Amygdala (tissue), 56 donors: ENCODE measurements around the gene NXT1.

Source experiments
- DNase-seq, 56 donors: peaks; one replicate each; lab custom pipeline; 2025; lab: John Stamatoyannopoulos, UW

NXT1 gene

DNA sequence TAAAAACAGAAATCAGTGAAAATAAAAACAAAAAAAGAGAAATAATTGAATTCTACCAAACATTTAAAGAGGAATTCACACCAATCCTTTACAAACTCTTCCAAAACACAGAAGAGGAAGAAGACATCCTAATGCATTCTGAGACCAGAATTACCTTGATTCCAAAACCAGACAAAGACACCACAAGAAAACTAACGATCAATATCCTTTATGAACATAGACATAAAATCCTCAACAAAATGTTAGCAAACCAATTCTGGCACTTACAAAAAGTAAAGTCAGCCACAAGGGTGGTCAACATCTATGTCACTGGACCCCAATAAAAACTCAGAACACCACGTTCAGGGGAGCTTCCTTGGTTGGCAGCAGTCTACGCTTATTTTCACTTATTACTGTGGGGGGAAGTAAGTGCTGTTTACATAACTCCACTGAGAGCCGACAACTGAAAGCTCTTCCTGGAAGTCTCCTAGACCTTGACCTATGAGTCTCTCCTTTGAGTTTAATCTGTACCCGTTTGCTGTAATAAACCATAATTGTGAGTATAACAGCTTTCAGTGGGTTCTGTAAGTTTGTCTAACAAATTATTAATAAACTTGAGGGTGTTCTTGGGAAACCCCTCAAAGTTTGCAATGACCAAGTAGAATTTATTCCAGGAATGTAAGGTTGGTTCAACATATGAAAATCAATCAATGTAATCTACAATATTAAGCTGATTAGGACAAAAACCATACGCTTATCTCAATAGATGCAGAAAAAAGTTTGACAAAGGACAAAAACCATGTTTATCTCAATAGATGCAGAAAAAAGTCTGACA, 35.9 kb downstream of the NXT1 start:
- DNase-seq = no peak

DNA sequence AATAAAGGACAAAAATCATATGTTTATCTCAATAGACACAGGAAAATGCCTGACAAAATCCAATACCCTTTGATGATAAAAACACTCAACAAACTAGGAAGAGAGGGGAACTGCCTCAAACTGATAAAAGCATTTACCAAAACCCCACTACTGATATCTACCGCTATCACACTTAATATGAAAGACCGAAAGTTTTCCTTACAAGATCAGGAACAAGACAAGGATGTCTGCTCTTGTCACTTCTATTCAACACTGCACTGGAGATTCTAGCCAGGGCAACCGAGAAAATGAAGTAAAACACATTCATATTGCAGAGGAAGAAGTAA, 36.5 kb downstream of the NXT1 start:
- DNase-seq = no peak

DNA sequence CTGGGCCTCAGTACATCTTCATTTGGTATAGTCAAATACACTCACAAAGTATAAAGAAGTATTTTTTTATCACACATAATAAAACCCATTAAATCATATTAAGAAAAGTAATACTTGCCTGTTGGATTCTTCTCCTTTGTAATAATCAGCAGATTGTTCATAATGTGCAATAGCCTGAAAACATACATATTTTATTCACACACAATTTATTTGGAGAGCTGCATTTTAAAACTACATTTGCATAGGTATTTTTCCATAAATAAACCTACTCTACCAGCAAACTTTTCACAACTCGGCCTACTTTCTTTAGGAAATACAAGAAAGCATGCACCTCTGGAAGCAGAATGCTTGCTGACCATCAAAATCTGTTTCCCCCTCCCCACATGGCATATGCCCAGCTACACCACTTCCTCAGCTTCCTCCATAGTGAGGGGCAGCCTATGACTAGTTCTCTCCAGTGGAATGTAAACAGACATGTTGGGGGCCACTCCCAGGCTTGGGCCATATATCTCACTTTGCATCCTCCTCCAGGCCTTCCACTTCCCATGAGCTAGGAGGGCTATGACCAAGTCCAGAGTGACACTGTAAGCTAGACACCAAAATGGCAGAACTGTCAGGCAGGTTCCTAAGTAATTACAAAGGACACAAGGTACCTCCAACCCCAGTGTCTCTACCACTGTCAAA, 39.6 kb downstream of the NXT1 start:
- no peak for DNase-seq

DNA sequence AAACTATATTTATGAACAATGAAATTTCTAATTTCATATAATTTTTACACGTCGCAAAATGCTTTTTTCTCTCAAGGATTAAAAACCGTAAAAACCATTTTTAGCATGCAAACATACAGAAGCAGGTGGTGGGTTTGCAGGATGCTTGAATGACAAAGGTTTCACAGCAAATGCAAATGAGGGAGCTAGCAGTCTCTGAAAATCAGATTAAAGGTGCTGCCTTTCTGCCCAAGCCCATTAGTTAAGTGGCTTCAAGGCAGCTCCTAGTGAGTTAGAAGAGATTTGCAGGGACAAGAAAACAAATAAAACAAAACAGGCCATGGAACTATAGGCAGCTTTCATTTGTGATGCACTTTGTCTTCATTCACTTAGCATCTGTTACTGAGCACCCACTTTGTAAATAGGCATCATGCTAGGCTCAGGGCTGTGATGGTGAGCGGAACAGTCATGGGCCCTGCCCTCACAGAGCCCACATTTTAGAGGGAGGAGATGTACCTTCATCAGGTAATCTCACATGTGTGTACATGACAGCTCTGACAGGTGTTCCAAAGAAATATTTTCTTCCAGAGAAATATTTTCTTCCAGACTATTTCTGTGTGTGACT, 41.2 kb downstream of the NXT1 start:
- DNase-seq = no peak

DNA sequence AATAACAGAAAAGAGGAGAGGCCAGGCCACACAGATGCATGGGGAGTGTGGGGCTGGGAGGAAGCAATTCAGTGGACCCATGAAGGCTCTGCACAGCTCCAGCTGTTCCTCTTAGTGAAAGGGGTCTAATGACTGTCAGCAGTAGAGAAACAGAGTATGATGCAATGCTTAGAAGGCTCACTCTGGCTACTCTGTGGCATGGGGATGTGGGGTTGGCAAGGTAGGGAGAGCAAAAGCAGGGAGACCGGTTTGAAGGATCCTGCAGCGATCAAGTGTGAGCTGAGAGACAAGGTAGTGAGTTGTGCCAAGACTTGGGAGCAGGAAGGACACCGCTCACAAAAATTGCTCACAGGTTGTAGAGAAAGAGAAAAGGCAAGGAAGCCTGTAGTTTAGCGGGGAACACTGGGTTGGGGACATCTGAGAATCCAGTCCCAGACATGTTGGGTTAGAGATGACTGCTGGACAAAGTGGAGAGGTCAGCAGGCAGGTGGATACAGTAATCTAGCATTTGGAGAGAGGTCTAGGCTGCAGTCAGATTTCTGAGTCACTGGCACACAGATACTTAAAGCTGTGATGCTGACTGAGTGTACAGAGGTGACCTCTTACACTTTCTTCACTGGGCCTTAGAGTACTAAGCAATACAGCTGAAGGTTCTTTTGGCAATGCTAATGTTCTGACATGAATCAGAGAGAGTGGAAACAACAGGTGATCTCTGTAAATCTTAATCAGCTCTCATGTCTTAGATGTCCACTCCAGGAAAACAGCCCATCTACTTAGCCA, 43.6 kb downstream of the NXT1 start:
- DNase-seq = no peak

DNA sequence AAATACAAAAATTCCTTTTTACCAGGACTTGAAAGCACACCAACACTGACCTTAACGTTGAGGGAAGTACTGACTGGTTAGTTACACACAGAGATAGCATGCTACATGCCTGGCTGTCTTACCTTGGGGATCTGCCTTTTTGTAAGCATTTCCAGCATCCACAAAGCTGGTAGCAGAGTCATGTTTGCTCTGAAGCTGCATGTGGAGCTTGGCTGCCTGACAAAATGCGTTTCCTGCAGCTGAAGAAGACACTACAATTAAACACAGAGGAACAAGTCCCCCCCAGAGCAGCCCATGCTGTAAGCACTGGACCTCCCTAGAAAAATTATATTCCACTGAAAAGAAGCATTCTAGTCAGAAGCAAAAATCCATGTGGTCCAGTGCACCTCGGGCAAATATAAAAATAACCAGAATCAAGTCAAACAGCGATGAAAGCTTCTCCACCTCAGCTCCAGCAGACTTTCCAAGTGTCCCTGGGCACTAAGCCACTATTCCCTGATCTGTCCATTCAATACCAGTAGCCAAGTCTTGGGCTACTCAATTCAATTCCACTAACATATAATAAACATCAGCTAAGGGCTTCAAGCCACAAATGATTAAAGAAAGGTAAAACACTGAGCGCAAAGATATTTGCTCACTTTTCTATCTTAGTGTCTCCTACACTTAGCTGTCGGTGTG, 46.5 kb downstream of the NXT1 start:
- DNase-seq = peak in 1 of 56 donors; percentile 2

DNA sequence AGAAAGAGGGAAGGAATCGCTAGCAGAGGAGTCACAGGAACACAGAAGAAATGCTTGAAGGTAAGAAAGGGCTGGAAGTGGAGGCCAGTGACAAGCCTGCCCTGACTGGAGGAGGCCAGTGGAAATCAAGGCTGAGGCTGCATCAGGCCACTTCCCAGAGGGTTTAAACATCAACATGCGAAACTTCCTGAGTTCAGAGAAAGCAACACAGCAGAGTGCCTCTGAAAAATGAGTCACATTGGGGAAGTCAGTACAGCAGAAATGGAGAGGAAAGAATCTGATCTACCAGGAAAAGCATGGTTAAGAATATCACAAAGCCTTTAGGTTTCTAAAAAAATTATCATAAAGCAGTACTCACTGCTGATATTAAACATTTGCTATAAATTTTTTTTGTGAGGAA, 47.4 kb downstream of the NXT1 start:
- no peak for DNase-seq

DNA sequence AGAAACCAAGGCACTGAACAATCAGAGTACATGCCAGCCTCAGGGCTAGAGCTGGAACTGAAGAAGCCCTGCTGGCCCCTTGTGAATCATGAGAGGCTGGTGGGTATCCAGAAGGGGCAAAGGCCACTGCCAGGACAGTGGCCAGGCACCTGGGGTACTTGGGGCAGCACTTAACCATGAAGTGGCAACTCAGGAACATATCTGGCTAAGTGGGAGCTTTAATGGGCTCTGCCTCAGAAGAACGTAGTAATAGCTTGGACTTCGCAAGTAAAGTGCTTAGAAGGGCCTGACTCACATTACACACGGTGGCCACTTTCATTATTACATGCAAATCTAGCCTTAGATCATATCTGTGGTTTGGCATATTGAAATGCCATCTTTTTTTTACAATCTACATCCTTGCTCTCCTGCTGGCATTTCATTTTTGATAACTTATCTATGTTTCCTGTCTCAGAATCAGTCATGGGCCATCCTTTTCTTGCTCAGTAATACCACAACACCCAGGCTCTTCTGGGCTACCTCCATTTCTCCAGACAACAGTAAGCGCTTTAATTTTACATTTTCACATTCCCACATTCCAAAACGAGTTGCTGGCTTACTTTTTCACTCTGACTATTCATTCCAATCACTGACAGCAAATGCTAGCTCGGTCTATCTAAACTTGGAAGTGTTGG, 49.1 kb downstream of the NXT1 start:
- no peak for DNase-seq

DNA sequence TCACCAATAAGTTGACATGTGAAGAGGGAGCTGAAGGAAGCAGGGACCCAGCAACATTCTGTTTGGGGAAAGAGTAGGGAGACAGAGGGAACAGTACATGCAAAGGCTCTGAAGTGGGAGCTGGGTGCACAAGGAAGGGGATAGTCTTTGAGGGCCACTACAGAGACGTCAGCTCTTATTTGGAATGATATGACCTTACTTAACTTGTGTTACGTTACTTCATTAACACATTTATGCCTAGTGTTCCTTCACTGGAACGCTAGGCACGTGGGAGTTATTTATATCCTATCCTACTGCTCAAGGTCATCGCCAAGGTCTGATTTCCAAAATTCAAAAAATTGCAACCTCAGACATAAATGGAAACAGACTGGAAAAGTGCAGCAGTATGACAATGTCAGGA, 50.5 kb downstream of the NXT1 start:
- no peak for DNase-seq

DNA sequence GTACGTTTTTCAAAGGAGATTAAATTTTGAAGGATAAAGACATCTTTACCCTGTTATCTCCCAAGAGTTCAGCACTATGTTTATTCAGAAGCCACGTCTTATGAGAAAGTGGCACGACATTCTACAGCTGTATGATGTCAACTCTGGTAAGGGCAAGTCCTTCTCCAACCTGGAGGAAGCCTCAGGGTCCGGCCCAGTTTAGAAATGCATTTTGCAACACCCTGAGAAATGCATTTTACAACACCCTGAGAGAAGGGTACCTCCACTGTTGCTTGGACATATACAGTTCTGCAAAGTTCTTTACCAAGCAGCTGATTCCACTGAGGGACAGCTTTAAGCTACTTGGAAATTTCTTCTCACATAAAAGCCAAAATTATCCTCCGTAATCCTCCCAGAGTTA, 53.2 kb downstream of the NXT1 start:
- no peak for DNase-seq

DNA sequence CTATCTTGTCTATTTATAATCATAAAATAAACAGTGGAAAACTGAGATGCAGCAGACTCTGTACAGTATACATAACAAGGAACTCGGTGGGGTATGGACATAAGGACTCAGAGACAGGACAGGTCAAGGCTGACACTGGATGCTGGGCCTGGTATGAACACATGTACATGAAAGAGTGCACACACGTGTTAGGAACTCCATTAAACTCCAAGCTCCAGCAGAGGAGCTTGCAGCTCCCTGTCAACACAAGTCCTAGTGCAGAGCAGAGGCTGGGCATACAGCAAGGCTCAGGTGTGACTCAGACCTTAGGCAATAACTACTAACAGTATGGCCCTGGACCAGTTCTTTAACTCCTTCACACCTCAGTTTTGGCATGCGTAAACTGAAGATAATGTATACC, 53.6 kb downstream of the NXT1 start:
- no peak for DNase-seq
